ENCODE measurements around the gene SUGCT. TPM values are rescaled to one million over a fixed set of nuclear protein-coding genes. Genes with fewer than 3 reads are reported as not detected.

Gene SUGCT
- total RNA-seq, 1 experiment from 2014 or later = 1.5 TPM

DNA sequence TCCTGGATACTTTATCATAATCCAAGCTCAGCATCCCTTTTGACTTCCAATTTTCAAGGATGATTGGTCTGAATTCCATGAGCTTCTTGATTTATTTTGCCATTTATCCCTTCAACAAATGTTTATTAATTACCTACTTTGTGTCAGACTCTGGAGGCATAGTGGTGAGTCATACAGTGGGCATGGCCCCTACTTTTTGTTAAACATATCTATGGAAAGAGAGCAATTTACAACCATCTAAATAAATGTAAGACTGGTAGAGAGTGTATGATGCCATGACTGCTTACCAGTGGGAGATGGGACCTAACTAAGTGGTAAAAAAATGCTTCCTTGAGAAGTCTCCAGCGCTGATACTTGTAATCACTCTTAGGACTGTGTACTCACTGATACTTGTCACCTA is 286.6 kb downstream of the SUGCT start:
- H3K36me3 ChIP-seq (ENCODE audit: insufficient read depth, low read length, poor library complexity, severe bottlenecking) = no peaks in the 10 kb centered on the region
- intact Hi-C loops (cut with micrococcal nuclease; ENCODE audit: unreplicated experiment) = no loop called here
- no peak overlapping the region for H3K27ac ChIP-seq (ENCODE audit: low read depth, low read length, poor library complexity, severe bottlenecking)
- TF ChIP-seq, protein P1, sequence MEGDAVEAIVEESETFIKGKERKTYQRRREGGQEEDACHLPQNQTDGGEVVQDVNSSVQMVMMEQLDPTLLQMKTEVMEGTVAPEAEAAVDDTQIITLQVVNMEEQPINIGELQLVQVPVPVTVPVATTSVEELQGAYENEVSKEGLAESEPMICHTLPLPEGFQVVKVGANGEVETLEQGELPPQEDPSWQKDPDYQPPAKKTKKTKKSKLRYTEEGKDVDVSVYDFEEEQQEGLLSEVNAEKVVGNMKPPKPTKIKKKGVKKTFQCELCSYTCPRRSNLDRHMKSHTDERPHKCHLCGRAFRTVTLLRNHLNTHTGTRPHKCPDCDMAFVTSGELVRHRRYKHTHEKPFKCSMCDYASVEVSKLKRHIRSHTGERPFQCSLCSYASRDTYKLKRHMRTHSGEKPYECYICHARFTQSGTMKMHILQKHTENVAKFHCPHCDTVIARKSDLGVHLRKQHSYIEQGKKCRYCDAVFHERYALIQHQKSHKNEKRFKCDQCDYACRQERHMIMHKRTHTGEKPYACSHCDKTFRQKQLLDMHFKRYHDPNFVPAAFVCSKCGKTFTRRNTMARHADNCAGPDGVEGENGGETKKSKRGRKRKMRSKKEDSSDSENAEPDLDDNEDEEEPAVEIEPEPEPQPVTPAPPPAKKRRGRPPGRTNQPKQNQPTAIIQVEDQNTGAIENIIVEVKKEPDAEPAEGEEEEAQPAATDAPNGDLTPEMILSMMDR (conservative IDR thresholded peaks at IDR 0.05; ENCODE audit: low read depth, low read length) = no peak
- TF ChIP-seq EZH2 (IDR thresholded peaks at IDR 0.05; ENCODE audit: borderline replicate concordance, low read depth, low read length, poor library complexity, severe bottlenecking) = no peak
- no peak for DNase-seq (ENCODE audit: low spot score)
- ChIA-PET CTCF (no interaction called here), POLR2A (ENCODE audit: low non-redundant PET) (no interaction called here)
- H3K9me3 ChIP-seq (ENCODE audit: low read depth, low read length, poor library complexity, severe bottlenecking) = no peaks in the 10 kb centered on the region
- no peak overlapping the region for H3K4me3 ChIP-seq (ENCODE audit: low read depth, low read length, poor library complexity, severe bottlenecking)
- no peaks in the 10 kb centered on the region for H3K27me3 ChIP-seq (replicated peaks; ENCODE audit: insufficient read depth, low read depth, low read length, poor library complexity)
- H3K4me1 ChIP-seq (ENCODE audit: insufficient read depth, low read length, poor library complexity, severe bottlenecking) = no peaks in the 10 kb centered on the region
- BruUV-seq (replicated peaks) = no TSS peak

GRCh38 chr7:40425696-40426095 is 290.9 kb downstream of the SUGCT start:
- ChIA-PET CTCF (no interaction called here), POLR2A (ENCODE audit: low non-redundant PET) (no interaction called here)
- Histone ChIP-seq H3K36me3 (ENCODE audit: insufficient read depth, low read length, poor library complexity, severe bottlenecking) (no peaks in the 10 kb centered on the region), H3K9me3 (ENCODE audit: low read depth, low read length, poor library complexity, severe bottlenecking) (no peaks in the 10 kb centered on the region), H3K4me3 (ENCODE audit: low read depth, low read length, poor library complexity, severe bottlenecking) (no peak overlapping the region), H3K4me1 (ENCODE audit: insufficient read depth, low read length, poor library complexity, severe bottlenecking) (no peaks in the 10 kb centered on the region), H3K27ac (ENCODE audit: low read depth, low read length, poor library complexity, severe bottlenecking) (no peak overlapping the region), H3K27me3 (replicated peaks; ENCODE audit: insufficient read depth, low read depth, low read length, poor library complexity) (no peaks in the 10 kb centered on the region)
- no peak for DNase-seq (ENCODE audit: low spot score)
- BruUV-seq (replicated peaks) = no TSS peak
- intact Hi-C loops (cut with micrococcal nuclease; ENCODE audit: unreplicated experiment) = no loop called here
- no peak for TF ChIP-seq EZH2 (IDR thresholded peaks at IDR 0.05; ENCODE audit: borderline replicate concordance, low read depth, low read length, poor library complexity, severe bottlenecking)
- TF ChIP-seq, protein P1 (conservative IDR thresholded peaks at IDR 0.05; ENCODE audit: low read depth, low read length) = no peak

GRCh38 chr7:40428421-40428820 is 293.6 kb downstream of the SUGCT start:
- ChIA-PET CTCF (no interaction called here), POLR2A (ENCODE audit: low non-redundant PET) (no interaction called here)
- DNase-seq (ENCODE audit: low spot score) = no peak
- H3K4me3 ChIP-seq (ENCODE audit: low read depth, low read length, poor library complexity, severe bottlenecking) = no peak overlapping the region
- intact Hi-C loops (cut with micrococcal nuclease; ENCODE audit: unreplicated experiment) = no loop called here
- H3K27me3 ChIP-seq (replicated peaks; ENCODE audit: insufficient read depth, low read depth, low read length, poor library complexity) = no peaks in the 10 kb centered on the region
- no peaks in the 10 kb centered on the region for H3K4me1 ChIP-seq (ENCODE audit: insufficient read depth, low read length, poor library complexity, severe bottlenecking)
- peaks cover 5% of the 10 kb centered on the region for H3K9me3 ChIP-seq (ENCODE audit: low read depth, low read length, poor library complexity, severe bottlenecking)
- no TSS peak for BruUV-seq (replicated peaks)
- no peak for TF ChIP-seq EZH2 (IDR thresholded peaks at IDR 0.05; ENCODE audit: borderline replicate concordance, low read depth, low read length, poor library complexity, severe bottlenecking)
- TF ChIP-seq, protein P1 (conservative IDR thresholded peaks at IDR 0.05; ENCODE audit: low read depth, low read length) = no peak
- H3K36me3 ChIP-seq (ENCODE audit: insufficient read depth, low read length, poor library complexity, severe bottlenecking) = no peaks in the 10 kb centered on the region
- no peak overlapping the region for H3K27ac ChIP-seq (ENCODE audit: low read depth, low read length, poor library complexity, severe bottlenecking)

All from A673 (cell line).